ENCODE data around the gene CCDC69. TPM values are rescaled to one million over a fixed set of nuclear protein-coding genes. Genes with fewer than 3 reads are reported as not detected.

Gene CCDC69
- total and polyA plus RNA-seq, 2 of the 8 experiments (the other 6 are each of a cell fraction or from before 2014, with no cell fraction given): 8.4 to 10.8 TPM

GRCh38 chr5:151178372-151178771 lies 45.5 kb downstream of the CCDC69 start:
- no peaks in the 10 kb centered on the region for H3K79me1 ChIP-seq (ENCODE audit: low read depth, low read length)
- H2AFZ ChIP-seq (ENCODE audit: low read length): no peak overlapping the region
- H3K27me3 ChIP-seq (replicated peaks in 1 of 4; ENCODE audit: control insufficient read depth in 3 of 4, extremely low read depth in 1 of 4, insufficient read depth in 3 of 4, low read length in 3 of 4): no peaks in the 10 kb centered on the region
- H3K23me2 ChIP-seq (ENCODE audit: low read depth, low read length): no peaks in the 10 kb centered on the region
- no peak overlapping the region for H2BK15ac ChIP-seq (ENCODE audit: low read length)
- H3K56ac ChIP-seq (replicated peaks; ENCODE audit: insufficient read length, low read depth, low read length): no peak overlapping the region
- no peaks in the 10 kb centered on the region; a peak in 1 of 8 replicates for H3K36me3 ChIP-seq (ENCODE audit: control insufficient read depth in 2 of 4, insufficient read depth in 4 of 4, low read length in 3 of 4)
- H2BK12ac ChIP-seq (ENCODE audit: low read depth, low read length): no peak overlapping the region
- no peaks in the 10 kb centered on the region for H3K9me3 ChIP-seq (ENCODE audit: insufficient read depth in 2 of 2, low read depth in 1 of 2, low read length in 1 of 2)
- H3K4me2 ChIP-seq (ENCODE audit: insufficient read depth in 1 of 2, low read depth in 2 of 2, low read length in 2 of 2): no peak overlapping the region
- no peaks in the 10 kb centered on the region for H4K20me1 ChIP-seq (replicated peaks in 1 of 2; ENCODE audit: control insufficient read depth in 1 of 2, insufficient read depth in 2 of 2, low read length in 2 of 2)
- H2BK120ac ChIP-seq (replicated peaks; ENCODE audit: low read depth, low read length): no peak overlapping the region
- ChIA-PET CTCF (ENCODE audit: partially characterized antibody) (interaction anchor here (0.6 to 1.8 kb wide), 5 partner anchors 10 to 73 kb away, joined by 3 to 11 read pairs (median 5); no protein-coding TSS in a partner anchor), POLR2A (ENCODE audit: partially characterized antibody) (no interaction called here)
- no peak overlapping the region for H2BK20ac ChIP-seq (ENCODE audit: low read length)
- no peak overlapping the region for H4K8ac ChIP-seq (ENCODE audit: extremely low read depth, insufficient read depth, low read length)
- H3K4me3 ChIP-seq (ENCODE audit: extremely low read depth in 1 of 4, insufficient read depth in 2 of 4, low read depth in 3 of 4, low read length in 4 of 4): no peak overlapping the region
- H4K5ac ChIP-seq (ENCODE audit: insufficient read length, low read depth, low read length): no peak overlapping the region
- no peak overlapping the region for H2AK5ac ChIP-seq (ENCODE audit: low read depth, low read length)
- H3K14ac ChIP-seq (ENCODE audit: insufficient read length): no peak overlapping the region
- no peak overlapping the region for H3K4ac ChIP-seq (replicated peaks; ENCODE audit: insufficient read length, low read depth, low read length)
- no peak overlapping the region for H4K91ac ChIP-seq (replicated peaks; ENCODE audit: insufficient read length, low read length)
- H2BK5ac ChIP-seq (ENCODE audit: low read depth, low read length): no peak overlapping the region
- no peak overlapping the region for H3K23ac ChIP-seq (ENCODE audit: insufficient read length)
- DNase-seq (ENCODE audit: low read depth in 1 of 2, low spot score in 2 of 2) (no peak), FAIRE-seq (no peak)
- no peak overlapping the region for H3K18ac ChIP-seq (ENCODE audit: extremely low read depth, low read length)
- no peaks in the 10 kb centered on the region for H3K79me2 ChIP-seq (ENCODE audit: control insufficient read depth in 1 of 2, insufficient read depth in 2 of 2, low read length in 2 of 2)
- no peak overlapping the region for H3K9ac ChIP-seq (replicated peaks in 1 of 4; ENCODE audit: extremely low read depth in 1 of 4, low read depth in 3 of 4, low read length in 3 of 4)
- WGBS, 2 experiments (ENCODE audit: extremely low coverage in 1 of 2, insufficient coverage in 1 of 2, insufficient read length in 1 of 2, insufficient replicate concordance in 2 of 2, low coverage in 1 of 2, low lambda C conversion rate in 2 of 2, missing lambda C conversion rate in 1 of 2): 95% methylated on average over 1 of the region's 1 CpG; no CpG with 5 or more reads in 1 of the 2 experiments
- no peak overlapping the region for H3K27ac ChIP-seq (ENCODE audit: low read depth, low read length)
- peaks cover 0 to 11% (median 0%) of the 10 kb centered on the region in 4 experiments; a peak in 1 of 7 replicates for H3K4me1 ChIP-seq (replicated peaks in 1 of 4; ENCODE audit: control insufficient read depth in 3 of 4, insufficient read depth in 4 of 4, low read length in 3 of 4)
- TF ChIP-seq SIRT6 (IDR thresholded peaks at IDR 0.05; ENCODE audit: low read length) (no peak), CTBP2 (IDR thresholded peaks at IDR 0.05; ENCODE audit: borderline replicate concordance, insufficient read depth, insufficient read length, low read length) (no peak), POLR2A (IDR thresholded peaks at IDR 0.05; ENCODE audit: control extremely low read depth in 1 of 2, low read depth in 2 of 2, low read length in 2 of 2) (no peak), POLR2AphosphoS5 (IDR thresholded peaks at IDR 0.05; ENCODE audit: low read depth, low read length) (no peak), SP1 (IDR thresholded peaks at IDR 0.05; ENCODE audit: low read depth, low read length) (no peak), MAFK (IDR thresholded peaks at IDR 0.05; ENCODE audit: low read depth, low read length) (no peak), CTCF (IDR thresholded peaks at IDR 0.05; ENCODE audit: control extremely low read depth in 1 of 3, insufficient read depth in 1 of 3, low read depth in 1 of 3, low read length in 3 of 3) (no peak), KDM5A (IDR thresholded peaks at IDR 0.05; ENCODE audit: low read length) (no peak), EP300 (IDR thresholded peaks at IDR 0.05; ENCODE audit: borderline replicate concordance in 1 of 2, low read depth in 2 of 2, low read length in 2 of 2) (no peak), GTF2F1 (IDR thresholded peaks at IDR 0.05; ENCODE audit: borderline replicate concordance, low read depth, low read length) (no peak), SIX5 (IDR thresholded peaks at IDR 0.05; ENCODE audit: low read depth, low read length) (no peak), CHD2 (IDR thresholded peaks at IDR 0.05; ENCODE audit: low read length) (no peak), TAF1 (IDR thresholded peaks at IDR 0.05; ENCODE audit: low read depth, low read length) (no peak)
